Thyroid gland (tissue), 4 donors: ENCODE measurements around the gene RSPH1.

Experiments used
- CTCF ChIP-seq, 6 experiments: fragments of 200-600 bp in 3 of 6; fragments of 450-650 bp in 3 of 6; sonication (generic) in 3 of 6; IDR thresholded peaks; one replicate each; pipeline ENCODE4 v1.5.1; 2016 to 2019; ENCODE audit warnings: antibody characterized with exemption in 6 of 6, mild to moderate bottlenecking in 2 of 6, inconsistent platforms in 1 of 6, moderate library complexity in 1 of 6
- POLR2A ChIP-seq, 2 donors: fragments of 450-650 bp; IDR thresholded peaks; one replicate each; pipeline ENCODE4 v1.6.1; 2017; ENCODE audit warnings: antibody characterized with exemption in 2 of 2, mild to moderate bottlenecking in 2 of 2, moderate library complexity in 1 of 2

- no peak for TF ChIP-seq CTCF (IDR thresholded peaks at IDR 0.05)
- TF ChIP-seq POLR2A (IDR thresholded peaks at IDR 0.05) = no peak
These were observed 35.7 kb upstream of the RSPH1 start for GRCh38 chr21:42531771-42532170.
